Activated CD4-positive, alpha-beta T cell treated with anti-CD3 and anti-CD28 coated beads, Interleukin-2, Interleukin-4, amounts not matched to agents 100 ng/mL and 50 ng/mL, durations not matched to agents 16 hours and 8 hours (primary cell): ENCODE data around the gene SUSD6.
"Not testable (repeated sequence)": the region's sequence is repeated elsewhere in the genome, so short reads cannot be mapped to it uniquely, and the experiment has no call there.

Source experiments
- DNase-seq: peaks from one replicate; pipeline ENCODE4 v3.0.0-alpha.2; 2020; ENCODE audit warnings: low spot score

Gene SUSD6

GRCh38 chr14:69695322-69696203, 84.2 kb downstream of the SUSD6 start:
- no peak for DNase-seq

- DNase-seq, result no peak
Observed at GRCh38 chr14:69696204-69696527, 84.8 kb downstream of the SUSD6 start.

- DNase-seq, result peak; percentile 42
Observed at GRCh38 chr14:69696633-69697557, 85.5 kb downstream of the SUSD6 start.

- DNase-seq, result no peak
Observed at GRCh38 chr14:69698572-69698971, 87.2 kb downstream of the SUSD6 start.

- not testable (repeated sequence) for DNase-seq
Observed at GRCh38 chr14:69699243-69699642, 87.8 kb downstream of the SUSD6 start.

- no peak for DNase-seq
Observed at GRCh38 chr14:69699748-69700303, 88.4 kb downstream of the SUSD6 start.

- no peak for DNase-seq
Observed at GRCh38 chr14:69700575-69700974, 89.2 kb downstream of the SUSD6 start.

- DNase-seq, result no peak
Observed at GRCh38 chr14:69701291-69701690, 89.9 kb downstream of the SUSD6 start.

GRCh38 chr14:69701857-69702256, 90.5 kb downstream of the SUSD6 start:
- DNase-seq, result no peak

GRCh38 chr14:69703047-69704039, 91.9 kb downstream of the SUSD6 start:
- DNase-seq, result no peak

- DNase-seq, result no peak
Observed at GRCh38 chr14:69704319-69704718, 92.9 kb downstream of the SUSD6 start.

- no peak for DNase-seq
Observed at GRCh38 chr14:69705706-69706105, 94.3 kb downstream of the SUSD6 start.

- DNase-seq, result no peak
Observed at GRCh38 chr14:69708049-69708448, 96.7 kb downstream of the SUSD6 start.

- peak; percentile 42 for DNase-seq
Observed at GRCh38 chr14:69708586-69709560, 97.5 kb downstream of the SUSD6 start.

GRCh38 chr14:69710378-69710777, 99.0 kb downstream of the SUSD6 start:
- no peak for DNase-seq

GRCh38 chr14:69711065-69711464, 99.7 kb downstream of the SUSD6 start:
- DNase-seq, result no peak

GRCh38 chr14:69711477-69711876, 100.1 kb downstream of the SUSD6 start:
- DNase-seq, result no peak

GRCh38 chr14:69711881-69712560, 100.6 kb downstream of the SUSD6 start:
- no peak for DNase-seq

- DNase-seq, result no peak
Observed at GRCh38 chr14:69712599-69713088, 101.2 kb downstream of the SUSD6 start.
